Hepatocyte (in vitro differentiated cells): Measurements from ENCODE around the gene USH2A. TPM values are rescaled to one million over a fixed set of nuclear protein-coding genes. Genes with fewer than 3 reads are reported as not detected.

Experiments used
- DNase-seq: peaks from one replicate; pipeline ENCODE4 v3.0.0-alpha.2; 2016; ENCODE audit warnings: low spot score
- H2AFZ ChIP-seq: fragments of 200-600 bp; sonication (generic); 2 replicates; pipeline ENCODE4 v1.6.0; 2016; ENCODE audit warnings: antibody characterized with exemption, mild to moderate bottlenecking
- H3K27ac ChIP-seq: fragments of 200-600 bp; sonication (generic); 2 replicates; pipeline ENCODE4 v1.5.1; 2016; ENCODE audit warnings: mild to moderate bottlenecking
- H3K27me3 ChIP-seq: fragments of 200-600 bp; sonication (generic); 2 replicates; pipeline ENCODE4 v1.6.1; 2016
- H3K36me3 ChIP-seq: fragments of 200-600 bp; sonication (generic); replicated peaks from 2 replicates; pipeline ENCODE4 v1.5.1; 2016; ENCODE audit warnings: low read depth; ENCODE audit not compliant: insufficient read depth
- H3K4me1 ChIP-seq: fragments of 200-600 bp; sonication (generic); 2 replicates; pipeline ENCODE4 v1.5.1; 2016; ENCODE audit warnings: mild to moderate bottlenecking, moderate library complexity; ENCODE audit not compliant: insufficient read depth
- H3K4me2 ChIP-seq: fragments of 200-600 bp; sonication (generic); 2 replicates; pipeline ENCODE4 v1.6.0; 2016
- H3K4me3 ChIP-seq: fragments of 200-600 bp; sonication (generic); 2 replicates; pipeline ENCODE4 v1.5.1; 2016; ENCODE audit warnings: mild to moderate bottlenecking
- H3K79me2 ChIP-seq: fragments of 200-600 bp; sonication (generic); 2 replicates; pipeline ENCODE4 v1.6.0; 2017; ENCODE audit warnings: mild to moderate bottlenecking
- H3K9me2 ChIP-seq: fragments of 200-600 bp; sonication (generic); replicated peaks from 2 replicates; pipeline ENCODE4 v1.6.0; 2017; ENCODE audit warnings: mild to moderate bottlenecking; ENCODE audit not compliant: insufficient read depth
- H3K9me3 ChIP-seq: fragments of 200-600 bp; sonication (generic); 2 replicates; pipeline ENCODE4 v1.5.1; 2016; ENCODE audit warnings: low read depth, mild to moderate bottlenecking
- H4K20me1 ChIP-seq: fragments of 200-600 bp; sonication (generic); 2 replicates; pipeline ENCODE4 v1.6.0; 2016; ENCODE audit warnings: mild to moderate bottlenecking; ENCODE audit not compliant: insufficient read depth, poor library complexity, severe bottlenecking
- EZH2 ChIP-seq: fragments of 200-600 bp; sonication (generic); IDR thresholded peaks from 2 replicates; pipeline ENCODE4 v1.6.1; 2016; ENCODE audit warnings: antibody characterized with exemption, mild to moderate bottlenecking, borderline replicate concordance
- EZH2phosphoT487 ChIP-seq: fragments of 200-600 bp; sonication (generic); IDR thresholded peaks from one replicate; pipeline ENCODE4 v1.6.1; 2018; ENCODE audit warnings: antibody characterized with exemption, mild to moderate bottlenecking, low read depth, moderate library complexity; ENCODE audit not compliant: unreplicated experiment, severe bottlenecking
- WGBS: methylation state at CpG from one replicate; pipeline ENCODE4 v1.1.6; 2016; ENCODE audit warnings: low lambda C conversion rate; ENCODE audit errors: missing lambda C conversion rate; 5-methylcytosine and 5-hydroxymethylcytosine counted together
- polyA plus RNA-seq: library from polyadenylated mRNA; unstranded; fragments of >200 nt; fragmentation: Nextera tagmentation; extraction: Ambion mirVana; gene quantifications from 2 replicates; pipeline ENCODE4 v1.2.1, GENCODE V29; 2016
- total RNA-seq: library from RNA; depleted of rRNA; stranded (reverse); fragments of >200 nt; gene quantifications from 2 replicates; pipeline ENCODE4 v1.2.3, GENCODE V29; 2014
- TF ChIP-seq, protein P1 (sequence below): fragments of 200-600 bp; sonication (generic); IDR thresholded peaks from 2 replicates; pipeline ENCODE4 v1.5.1; 2016; ENCODE audit warnings: antibody characterized with exemption, mild to moderate bottlenecking; ENCODE audit not compliant: poor library complexity

Gene USH2A
- total and polyA plus RNA-seq, 2 experiments from 2014 or later: 0.07 TPM; not detected in 1

DNA sequence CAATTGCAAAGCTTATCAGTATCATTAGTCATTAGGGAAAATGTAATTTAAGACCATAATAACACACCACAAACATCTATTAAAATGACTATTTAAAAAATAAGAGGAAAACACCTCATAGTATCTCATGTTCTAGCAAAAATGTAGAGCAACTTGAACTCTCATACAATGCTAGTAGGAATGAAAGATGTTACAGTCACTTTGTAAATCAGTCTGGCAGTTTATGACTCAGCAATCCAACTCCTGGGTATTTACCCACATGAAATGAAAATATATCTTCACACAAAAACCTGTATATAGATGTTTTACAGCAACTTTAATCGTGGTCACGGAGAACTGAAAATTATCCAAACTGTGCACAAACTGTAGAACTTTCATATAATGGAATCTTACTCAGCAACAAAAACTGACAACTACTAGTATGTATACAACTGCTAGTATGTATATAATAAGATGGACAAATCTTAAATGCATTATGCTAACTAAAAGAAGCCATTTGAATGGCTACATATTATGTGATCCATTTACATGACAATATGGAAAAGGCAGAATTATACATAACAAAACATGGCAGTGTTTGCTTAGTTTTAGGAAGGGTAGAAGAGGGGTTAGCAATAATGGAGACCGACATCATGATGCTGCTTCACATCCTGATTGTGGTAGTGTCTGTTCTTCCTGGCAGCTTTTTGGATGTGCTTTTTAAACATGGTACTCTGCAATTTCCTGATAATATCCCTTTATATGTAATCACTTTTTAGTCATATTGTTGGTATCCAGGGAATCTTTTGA lies 589.1 kb downstream of the USH2A start:
- WGBS: 92% methylated on average over 3 of the region's 3 CpGs
- no peaks in the 10 kb centered on the region for H3K4me1 ChIP-seq
- no peaks in the 10 kb centered on the region for H3K36me3 ChIP-seq
- H3K9me2 ChIP-seq: no peaks in the 10 kb centered on the region
- no peaks in the 10 kb centered on the region for H4K20me1 ChIP-seq
- no peaks in the 10 kb centered on the region for H3K79me2 ChIP-seq
- no peak overlapping the region for H3K4me3 ChIP-seq
- H2AFZ ChIP-seq: no peak overlapping the region
- no peak for DNase-seq
- no peak overlapping the region for H3K27ac ChIP-seq
- TF ChIP-seq EZH2phosphoT487: no peak
- no peak for TF ChIP-seq EZH2
- TF ChIP-seq, protein P1, sequence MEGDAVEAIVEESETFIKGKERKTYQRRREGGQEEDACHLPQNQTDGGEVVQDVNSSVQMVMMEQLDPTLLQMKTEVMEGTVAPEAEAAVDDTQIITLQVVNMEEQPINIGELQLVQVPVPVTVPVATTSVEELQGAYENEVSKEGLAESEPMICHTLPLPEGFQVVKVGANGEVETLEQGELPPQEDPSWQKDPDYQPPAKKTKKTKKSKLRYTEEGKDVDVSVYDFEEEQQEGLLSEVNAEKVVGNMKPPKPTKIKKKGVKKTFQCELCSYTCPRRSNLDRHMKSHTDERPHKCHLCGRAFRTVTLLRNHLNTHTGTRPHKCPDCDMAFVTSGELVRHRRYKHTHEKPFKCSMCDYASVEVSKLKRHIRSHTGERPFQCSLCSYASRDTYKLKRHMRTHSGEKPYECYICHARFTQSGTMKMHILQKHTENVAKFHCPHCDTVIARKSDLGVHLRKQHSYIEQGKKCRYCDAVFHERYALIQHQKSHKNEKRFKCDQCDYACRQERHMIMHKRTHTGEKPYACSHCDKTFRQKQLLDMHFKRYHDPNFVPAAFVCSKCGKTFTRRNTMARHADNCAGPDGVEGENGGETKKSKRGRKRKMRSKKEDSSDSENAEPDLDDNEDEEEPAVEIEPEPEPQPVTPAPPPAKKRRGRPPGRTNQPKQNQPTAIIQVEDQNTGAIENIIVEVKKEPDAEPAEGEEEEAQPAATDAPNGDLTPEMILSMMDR: no peak
- H3K4me2 ChIP-seq: no peak overlapping the region
- no peaks in the 10 kb centered on the region for H3K27me3 ChIP-seq
- no peaks in the 10 kb centered on the region for H3K9me3 ChIP-seq

GRCh38 chr1:215830226-215830810 lies 592.9 kb downstream of the USH2A start:
- no peaks in the 10 kb centered on the region for H3K9me3 ChIP-seq
- TF ChIP-seq EZH2 (no peak), EZH2phosphoT487 (no peak)
- TF ChIP-seq, protein P1: no peak
- no peak overlapping the region for H3K4me3 ChIP-seq
- no peak for DNase-seq
- no peaks in the 10 kb centered on the region for H4K20me1 ChIP-seq
- no peak overlapping the region for H3K4me2 ChIP-seq
- no peak overlapping the region for H3K27ac ChIP-seq
- H3K79me2 ChIP-seq: no peaks in the 10 kb centered on the region
- 90% methylated on average over 7 of the region's 7 CpGs for WGBS
- no peak overlapping the region for H2AFZ ChIP-seq
- H3K9me2 ChIP-seq: no peaks in the 10 kb centered on the region
- H3K27me3 ChIP-seq: no peaks in the 10 kb centered on the region
- H3K4me1 ChIP-seq: no peaks in the 10 kb centered on the region
- no peaks in the 10 kb centered on the region for H3K36me3 ChIP-seq

- no peaks in the 10 kb centered on the region for H3K27me3 ChIP-seq
- no peaks in the 10 kb centered on the region for H4K20me1 ChIP-seq
- H3K27ac ChIP-seq: no peak overlapping the region
- no peak overlapping the region for H3K4me2 ChIP-seq
- H3K9me3 ChIP-seq: no peaks in the 10 kb centered on the region
- H3K4me3 ChIP-seq: no peak overlapping the region
- no peak for TF ChIP-seq EZH2
- no peak for TF ChIP-seq EZH2phosphoT487
- TF ChIP-seq, protein P1: no peak
- no peak for DNase-seq
- no peaks in the 10 kb centered on the region for H3K79me2 ChIP-seq
- no peaks in the 10 kb centered on the region for H3K4me1 ChIP-seq
- no peak overlapping the region for H2AFZ ChIP-seq
- no peaks in the 10 kb centered on the region for H3K9me2 ChIP-seq
- H3K36me3 ChIP-seq: no peaks in the 10 kb centered on the region
These were observed 598.2 kb downstream of the USH2A start for GRCh38 chr1:215825056-215825455.
